HTERT RPE-1 (cell line): ENCODE data around the gene RAB11FIP3.

Experiments used
- in situ Hi-C: fragments of 300-500 bp; cut with MboI; formaldehyde crosslinking; loops from 4 replicates; pipeline ENCODE4 v1.14.3; 2020; ENCODE audit warnings: low sequenced_read_pairs

RAB11FIP3 gene

GRCh38 chr16:563072-563644 lies 137.7 kb downstream of the RAB11FIP3 start:
- in situ Hi-C loops = no loop called here

DNA sequence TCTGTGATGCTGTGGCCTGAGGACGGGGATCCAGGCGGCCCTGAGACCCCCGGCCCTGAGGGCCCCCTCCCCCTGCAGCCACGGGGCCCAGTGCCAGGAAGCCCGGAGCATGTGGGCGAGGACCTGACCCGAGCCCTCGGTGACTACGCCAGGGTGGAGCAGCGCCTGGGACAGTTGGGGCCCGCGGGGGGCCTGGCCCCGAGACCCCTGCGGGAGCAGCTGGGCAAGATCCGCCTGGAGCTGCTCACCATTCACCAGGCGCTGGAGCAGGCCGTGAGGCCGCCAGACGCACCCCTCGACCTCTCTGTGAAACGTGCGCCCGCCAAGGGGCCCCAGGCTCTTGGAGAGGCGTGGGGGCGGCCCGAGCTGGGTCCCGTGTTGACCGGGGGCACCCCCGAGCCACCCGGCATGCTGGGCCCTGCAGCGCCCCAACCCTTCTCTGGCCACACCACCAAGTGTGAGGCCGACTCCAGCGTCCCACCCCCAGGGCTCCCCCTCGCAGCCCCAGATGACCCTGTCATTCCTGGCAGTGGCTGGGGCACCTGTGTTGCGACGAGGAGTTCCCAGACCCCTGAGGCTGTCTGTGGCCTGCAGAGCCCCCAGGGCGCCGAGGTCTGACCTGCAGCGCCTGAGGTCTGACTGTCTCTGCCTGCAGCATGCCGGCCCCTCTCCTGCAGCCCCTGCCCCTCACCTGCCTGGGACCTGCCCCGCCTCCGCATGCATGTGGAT lies 139.4 kb downstream of the RAB11FIP3 start:
- in situ Hi-C loops = no loop called here

DNA sequence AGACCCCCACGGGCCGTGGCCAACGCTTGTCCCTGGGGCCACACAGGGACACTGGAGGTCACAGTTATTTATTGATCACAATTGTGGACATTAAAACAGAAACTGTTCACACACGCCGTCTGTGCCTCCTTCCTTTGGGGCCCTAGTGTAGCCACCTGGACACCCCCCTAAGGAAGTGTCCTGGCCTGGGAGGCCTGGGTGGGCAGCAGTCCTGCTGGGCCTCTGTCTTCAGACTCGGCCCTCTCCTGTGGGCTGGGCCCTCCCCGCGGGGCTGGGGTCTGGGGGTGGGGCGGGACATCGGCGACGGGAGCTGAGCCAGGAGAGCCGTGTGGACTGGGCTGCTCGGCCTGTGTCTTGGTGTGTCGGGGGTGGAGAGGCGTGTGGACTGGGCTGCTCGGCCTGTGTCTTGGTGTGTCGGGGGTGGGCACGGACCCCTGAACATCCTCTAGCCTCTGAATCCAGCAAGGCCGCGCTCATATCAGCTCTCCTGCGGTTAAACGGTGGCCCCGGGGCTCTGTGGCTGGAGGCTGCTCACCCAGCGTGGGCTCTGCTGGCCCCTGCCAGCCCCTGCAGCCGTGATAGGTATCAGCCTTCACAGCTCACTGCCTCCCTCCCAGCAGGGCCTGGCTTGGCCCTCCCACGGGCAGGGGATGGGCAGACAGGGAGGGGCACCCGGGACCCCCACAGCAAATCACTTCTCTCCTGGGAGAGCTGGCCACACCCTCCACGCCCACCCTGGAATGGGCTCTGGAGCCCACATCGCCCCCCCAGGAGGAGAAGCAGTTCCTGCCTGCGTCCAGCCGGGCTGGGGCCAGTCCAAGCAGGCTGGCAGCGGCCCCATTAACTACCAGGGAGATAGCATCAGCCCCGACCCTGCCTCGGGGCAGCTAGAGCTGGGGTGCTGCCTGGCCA lies 140.2 kb downstream of the RAB11FIP3 start:
- in situ Hi-C loops = no loop called here

DNA sequence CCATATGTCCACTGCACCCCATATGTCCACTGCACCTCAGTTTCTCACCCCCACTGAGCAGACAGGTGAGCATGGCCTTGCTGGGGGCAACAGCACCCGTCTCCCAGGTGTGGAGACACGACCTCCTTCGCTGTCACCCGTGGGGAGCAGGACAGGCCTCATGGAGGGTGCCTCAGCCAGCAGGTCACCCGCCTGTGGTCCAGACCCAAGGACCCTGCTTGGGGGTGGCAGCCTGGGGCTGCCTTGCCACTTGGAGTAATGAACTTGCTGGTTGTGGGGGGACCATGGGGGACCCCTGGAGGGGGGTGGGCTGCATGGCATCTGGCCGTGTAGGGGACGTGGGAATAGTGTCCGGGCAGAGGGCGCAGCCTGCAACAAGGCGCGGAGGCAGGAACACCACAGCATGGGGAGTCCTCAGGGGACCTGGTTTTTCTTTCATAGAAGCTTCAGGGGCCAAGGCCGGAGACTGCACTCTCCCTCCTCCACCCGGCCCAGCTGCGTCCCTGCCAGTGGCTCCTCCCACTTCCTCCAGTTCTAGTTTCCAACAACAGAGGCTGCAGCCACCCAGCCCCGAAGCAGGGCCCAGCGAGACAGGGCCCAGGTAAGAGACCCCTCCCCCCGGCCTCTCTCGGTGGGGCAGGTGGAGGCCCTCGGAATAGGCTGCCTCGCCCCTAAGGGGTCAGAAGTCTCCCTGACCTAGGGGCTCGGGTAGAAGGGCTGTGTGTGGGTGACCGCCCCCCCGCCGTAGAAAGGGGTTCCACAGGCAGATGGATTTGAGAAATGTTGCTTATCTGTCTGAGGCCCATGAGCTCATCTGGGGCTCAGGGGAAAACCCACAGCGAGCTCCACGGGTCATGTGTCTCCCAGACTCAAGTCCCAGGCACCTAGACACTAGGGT lies 141.3 kb downstream of the RAB11FIP3 start, which contains the start of gene NHLRC4:
NHLRC4 (plus strand) TSS at position 531 of the 898 bp plus-strand sequence. CDS start 1,043 bp downstream, outside the sequence.
- in situ Hi-C loops = no loop called here

GRCh38 chr16:567373-568256 lies 142.2 kb downstream of the RAB11FIP3 start:
- in situ Hi-C loops = no loop called here

- in situ Hi-C loops = no loop called here
Observed at GRCh38 chr16:568401-569258, 143.2 kb downstream of the RAB11FIP3 start.

DNA sequence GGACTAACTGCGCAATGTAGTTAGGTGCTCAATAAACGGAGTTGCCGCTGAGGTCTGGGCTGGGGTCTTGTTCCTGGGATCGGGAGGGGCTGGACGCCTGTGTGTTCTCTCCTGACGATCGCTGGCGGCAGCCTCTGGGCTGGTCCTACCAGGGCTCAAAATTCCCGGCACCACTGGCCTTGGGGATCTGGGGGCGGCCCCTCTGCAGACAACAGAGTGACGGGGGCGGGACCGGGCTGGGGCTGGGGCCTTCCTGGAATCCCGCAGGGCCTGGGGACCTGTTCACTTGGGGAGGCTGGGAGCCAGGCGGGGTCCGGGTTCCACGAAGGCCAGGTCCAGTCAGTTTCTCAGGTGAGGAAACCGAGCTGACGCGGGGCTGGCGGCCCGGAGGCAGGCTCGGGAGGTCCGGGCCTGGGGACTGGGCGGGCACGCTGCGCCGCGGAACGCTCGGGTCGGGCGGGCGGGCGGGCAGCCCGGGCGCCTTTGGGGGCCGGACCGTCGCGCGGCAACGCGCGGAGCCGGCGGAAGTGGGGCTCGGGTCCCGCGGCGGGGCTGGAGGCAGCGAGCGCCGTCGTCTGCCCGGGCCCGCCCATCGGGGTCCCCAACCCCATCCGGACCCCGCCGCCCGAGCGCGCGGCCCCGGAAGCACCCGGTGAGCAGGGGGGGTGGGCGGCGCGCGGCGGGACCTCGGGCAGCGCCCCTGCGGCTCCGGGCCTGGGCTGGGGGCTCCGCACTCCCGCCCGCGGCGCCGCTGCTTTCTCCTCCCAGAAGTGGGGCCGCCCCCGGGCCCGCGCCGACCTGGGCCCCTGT lies 144.2 kb downstream of the RAB11FIP3 start, which contains the start of gene PIGQ:
PIGQ (plus strand) TSS at position 524 of the 810 bp plus-strand sequence. CDS start 4,107 bp downstream, outside the sequence.
- in situ Hi-C loops = no loop called here
